PFSK-1 (cell line): ENCODE data around the gene MMP15.

Experiments
- FOXP2 ChIP-seq: optimal IDR thresholded peaks from 2 replicates; pipeline ENCODE3; 2011; ENCODE audit warnings: borderline replicate concordance, control low read depth, inconsistent platforms; ENCODE audit not compliant: insufficient read depth; ENCODE audit errors: extremely low read length, extremely low read depth
- POLR2AphosphoS5 ChIP-seq: IDR thresholded peaks from 2 replicates; pipeline ENCODE4 v1.6.1; 2012; ENCODE audit warnings: low read depth, mild to moderate bottlenecking, control low read depth, low read length, moderate library complexity
- REST ChIP-seq, 2 experiments: IDR thresholded peaks; 2 replicates each; pipeline versions ENCODE4 v1.6.1 to v1.8.0; 2011 to 2012; ENCODE audit warnings: low read depth in 2 of 2, low read length in 2 of 2, control low read depth in 1 of 2, inconsistent platforms in 1 of 2, mild to moderate bottlenecking in 1 of 2, moderate library complexity in 1 of 2; ENCODE audit not compliant: insufficient read depth in 1 of 2
- SIN3A ChIP-seq: IDR thresholded peaks from 2 replicates; pipeline ENCODE4 v1.6.1; 2012; ENCODE audit warnings: mild to moderate bottlenecking, low read length, moderate library complexity, borderline replicate concordance; ENCODE audit not compliant: insufficient read depth
- TAF1 ChIP-seq: IDR thresholded peaks from 2 replicates; pipeline ENCODE4 v1.6.1; 2012; ENCODE audit warnings: low read length, control low read depth, borderline replicate concordance; ENCODE audit not compliant: insufficient read depth

MMP15 gene

DNA sequence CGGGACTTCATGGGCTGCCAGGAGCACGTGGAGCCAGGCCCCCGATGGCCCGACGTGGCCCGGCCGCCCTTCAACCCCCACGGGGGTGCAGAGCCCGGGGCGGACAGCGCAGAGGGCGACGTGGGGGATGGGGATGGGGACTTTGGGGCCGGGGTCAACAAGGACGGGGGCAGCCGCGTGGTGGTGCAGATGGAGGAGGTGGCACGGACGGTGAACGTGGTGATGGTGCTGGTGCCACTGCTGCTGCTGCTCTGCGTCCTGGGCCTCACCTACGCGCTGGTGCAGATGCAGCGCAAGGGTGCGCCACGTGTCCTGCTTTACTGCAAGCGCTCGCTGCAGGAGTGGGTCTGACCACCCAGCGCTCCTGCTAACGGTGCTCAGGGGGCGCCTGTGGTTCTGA lies 19.5 kb downstream of the MMP15 start:
- no peak for TF ChIP-seq REST (IDR thresholded peaks at IDR 0.05; ENCODE audit: insufficient read depth in 1 of 2, low read depth in 2 of 2, low read length in 2 of 2)

DNA sequence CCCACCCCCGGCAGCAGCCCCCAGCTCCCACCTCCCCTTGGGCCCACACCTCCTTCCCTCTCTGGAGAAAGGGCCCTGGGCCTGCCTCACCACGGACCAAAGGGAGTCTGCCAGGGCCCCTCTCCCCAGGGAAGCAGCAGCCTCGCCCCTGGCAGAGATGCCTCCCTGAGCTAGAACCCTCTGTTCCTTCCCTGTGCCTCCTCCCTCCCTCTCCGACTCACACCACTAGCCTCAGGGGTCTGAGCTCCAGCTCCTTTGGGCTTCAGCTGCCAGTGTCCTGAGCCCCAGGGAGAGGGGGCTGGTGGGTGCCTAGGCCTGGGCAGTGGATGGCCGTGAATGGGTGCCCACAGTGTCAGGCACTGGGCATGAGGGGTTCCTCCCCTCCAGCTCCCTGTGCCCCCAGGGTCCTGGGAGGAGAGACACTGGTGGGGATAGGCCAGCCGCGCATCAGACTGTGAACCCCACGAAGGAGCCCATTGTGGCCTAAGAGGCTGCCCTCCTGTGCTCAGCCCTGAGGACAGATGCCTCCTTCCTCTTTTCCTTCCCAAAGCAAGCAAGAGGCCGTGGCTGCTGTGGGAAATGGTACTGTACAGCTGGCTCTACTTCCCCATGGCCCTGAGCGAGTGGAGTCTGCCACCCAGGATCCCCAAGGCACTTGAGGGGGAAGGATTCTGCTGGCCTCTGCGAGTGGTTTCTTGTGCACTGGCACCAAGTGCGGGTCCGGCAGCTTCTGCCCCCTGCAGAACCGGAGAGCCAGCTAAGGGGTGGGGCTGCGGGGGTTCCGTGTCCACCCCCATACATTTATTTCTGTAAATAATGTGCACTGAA lies 20.7 kb downstream of the MMP15 start:
- no peak for TF ChIP-seq FOXP2
- TF ChIP-seq SIN3A: no peak
- no peak for TF ChIP-seq POLR2AphosphoS5
- TF ChIP-seq TAF1: no peak
- TF ChIP-seq REST (IDR thresholded peaks at IDR 0.05; ENCODE audit: insufficient read depth in 1 of 2, low read depth in 2 of 2, low read length in 2 of 2): no peak

- TF ChIP-seq REST (IDR thresholded peaks at IDR 0.05; ENCODE audit: insufficient read depth in 1 of 2, low read depth in 2 of 2, low read length in 2 of 2) (no peak), TAF1 (no peak), SIN3A (no peak), POLR2AphosphoS5 (no peak), FOXP2 (no peak)
These were observed 21.4 kb downstream of the MMP15 start for GRCh38 chr16:58046936-58047335.

DNA sequence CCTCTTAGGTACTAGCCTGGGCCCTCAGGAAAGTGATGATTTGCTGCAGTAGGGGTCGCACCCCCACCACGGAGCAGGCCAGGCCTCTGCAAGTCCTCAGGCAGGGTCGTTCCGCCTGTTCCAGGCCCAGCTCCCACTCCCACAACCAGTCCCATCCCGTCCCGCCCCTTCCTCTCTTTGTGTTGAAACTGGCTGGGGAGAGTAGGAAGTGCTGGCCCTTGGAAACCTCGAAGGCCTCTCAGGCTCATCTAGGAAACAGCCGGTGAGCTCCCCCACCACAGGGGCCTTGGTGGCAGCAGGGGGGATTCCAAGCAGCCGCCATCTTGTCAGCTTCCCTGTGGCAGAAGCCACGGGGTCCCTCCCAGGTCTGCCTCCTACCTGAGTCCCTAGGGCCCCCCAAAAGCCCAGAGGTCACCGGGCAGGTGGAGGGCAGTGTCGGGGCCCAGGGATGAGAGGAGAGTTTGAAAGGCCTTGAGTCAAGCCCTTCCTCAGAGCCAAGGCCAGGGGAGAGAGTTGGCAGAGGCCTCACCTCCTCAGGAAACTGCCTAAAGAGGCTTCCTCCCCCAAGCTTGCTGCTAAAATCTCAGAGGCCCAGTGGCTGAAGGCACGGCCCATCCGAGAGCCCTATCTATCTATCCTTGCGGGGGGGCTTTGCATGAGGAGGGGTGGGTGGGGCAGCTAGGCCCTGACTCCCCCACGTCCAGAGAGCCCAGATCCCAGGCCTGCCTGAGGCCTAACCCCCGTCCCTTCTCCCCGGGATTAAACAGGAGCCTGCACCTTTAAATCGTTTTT lies 22.2 kb downstream of the MMP15 start:
- TF ChIP-seq POLR2AphosphoS5 (no peak), TAF1 (no peak), FOXP2 (no peak), REST (IDR thresholded peaks at IDR 0.05; ENCODE audit: insufficient read depth in 1 of 2, low read depth in 2 of 2, low read length in 2 of 2) (no peak), SIN3A (no peak)
